ENCODE results near the gene FMNL1.

FMNL1 gene

GRCh38 chr17:45261577-45262515 is 40.2 kb downstream of the FMNL1 start, which contains the start of gene SPATA32:
Gene SPATA32 (minus strand): TSS chr17:45262094. CDS start chr17:45262016, 78 bp downstream.
- DNase-seq = peak; percentile 64

DNA sequence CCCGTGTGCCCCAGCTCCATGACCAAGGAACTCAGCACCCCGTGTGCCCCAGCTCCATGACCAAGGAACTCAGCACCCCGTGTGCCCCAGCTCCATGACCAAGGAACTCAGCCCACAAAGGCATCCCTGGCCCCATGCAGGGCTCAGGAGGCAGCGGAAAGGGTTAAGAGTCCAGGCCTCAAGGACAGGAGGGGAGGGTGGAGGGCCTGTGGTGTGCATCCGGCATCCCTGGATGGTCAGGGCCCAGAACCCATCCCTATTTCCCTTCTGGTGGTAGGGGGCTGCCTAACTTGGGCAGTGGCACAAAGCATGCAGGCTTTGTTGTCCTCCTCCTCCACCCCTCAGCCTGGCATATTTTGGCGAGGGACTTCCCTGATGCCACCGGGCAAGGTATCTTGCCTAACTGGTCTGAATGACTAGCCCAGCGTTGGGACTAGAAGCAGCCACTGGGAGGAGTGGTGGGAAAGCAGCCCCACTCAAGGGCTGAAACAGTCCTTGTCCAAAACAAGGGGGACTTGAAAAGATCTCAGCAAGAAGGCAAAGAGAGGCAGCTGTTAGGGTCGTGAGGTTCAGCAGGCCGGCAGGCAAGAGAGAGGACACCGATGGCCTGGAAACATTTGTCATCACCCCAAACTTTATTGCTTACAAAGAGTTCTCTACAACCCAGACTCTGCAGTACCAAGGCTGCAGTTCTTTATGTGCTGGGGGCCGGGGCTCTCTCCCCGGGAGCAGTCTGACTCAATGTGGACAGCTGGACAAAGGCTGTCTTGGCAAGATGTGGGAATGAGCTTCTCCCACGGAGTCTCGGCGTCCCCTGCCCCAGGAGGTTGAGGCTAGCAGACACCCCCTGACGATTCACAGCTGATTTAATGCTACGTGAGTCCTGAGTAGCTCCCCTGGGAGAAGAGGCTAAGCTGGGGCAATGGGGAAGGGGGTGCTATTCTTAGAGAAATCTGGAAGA is 41.1 kb downstream of the FMNL1 start:
- no peak for DNase-seq

GRCh38 chr17:45263477-45263860 is 41.8 kb downstream of the FMNL1 start:
- no peak for DNase-seq

GRCh38 chr17:45264430-45264829 is 42.7 kb downstream of the FMNL1 start:
- no peak for DNase-seq

- DNase-seq = no peak
These were observed 43.3 kb downstream of the FMNL1 start for GRCh38 chr17:45264988-45265387.

DNA sequence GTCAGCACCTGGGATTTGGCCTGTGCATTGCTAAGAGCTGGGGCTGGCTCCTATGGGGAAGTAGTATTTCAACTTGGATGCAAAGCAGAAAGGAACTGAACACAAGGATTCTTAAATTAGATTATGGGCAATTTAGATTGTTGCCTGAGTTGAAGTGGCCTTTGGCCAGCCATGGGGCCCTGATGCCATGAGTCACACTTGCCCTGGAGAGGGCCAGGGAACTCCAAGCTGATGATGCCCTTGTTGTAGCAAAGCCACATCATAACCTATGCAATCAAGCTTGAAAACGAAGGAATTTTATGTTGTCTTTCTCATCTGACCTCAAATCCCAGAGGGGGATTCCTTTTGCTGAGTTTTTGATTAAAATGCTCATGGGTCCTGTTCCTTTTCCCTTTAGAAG is 44.1 kb downstream of the FMNL1 start:
- no peak for DNase-seq

DNA sequence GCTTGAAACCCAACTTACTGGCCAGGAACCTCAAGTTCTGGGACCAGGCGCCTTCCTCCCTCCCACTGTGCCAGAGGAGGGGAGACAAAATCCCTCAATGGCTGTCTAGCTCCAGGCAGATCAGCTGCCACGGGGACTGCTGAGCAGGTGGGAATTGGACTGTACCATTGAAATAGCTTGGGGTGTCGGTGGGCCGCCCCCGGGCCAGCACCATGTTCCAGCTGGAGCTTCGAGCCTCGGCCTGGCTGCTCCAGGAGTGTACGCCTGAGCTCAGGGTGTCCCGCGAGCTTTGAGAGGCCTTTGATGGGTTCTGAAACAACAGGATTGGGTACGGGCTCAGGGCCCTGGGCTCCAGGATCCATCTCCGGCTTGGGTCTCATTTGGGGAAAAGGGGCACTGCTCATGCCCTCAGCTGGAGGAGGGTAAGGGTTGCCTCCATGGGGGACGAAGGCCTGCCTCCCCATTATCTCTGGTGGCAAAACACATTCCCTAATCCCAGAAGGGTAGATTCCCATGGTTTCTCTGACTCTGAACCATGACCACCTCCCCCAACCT is 44.8 kb downstream of the FMNL1 start:
- no peak for DNase-seq

GRCh38 chr17:45267436-45268055 is 45.9 kb downstream of the FMNL1 start:
- DNase-seq = no peak

DNA sequence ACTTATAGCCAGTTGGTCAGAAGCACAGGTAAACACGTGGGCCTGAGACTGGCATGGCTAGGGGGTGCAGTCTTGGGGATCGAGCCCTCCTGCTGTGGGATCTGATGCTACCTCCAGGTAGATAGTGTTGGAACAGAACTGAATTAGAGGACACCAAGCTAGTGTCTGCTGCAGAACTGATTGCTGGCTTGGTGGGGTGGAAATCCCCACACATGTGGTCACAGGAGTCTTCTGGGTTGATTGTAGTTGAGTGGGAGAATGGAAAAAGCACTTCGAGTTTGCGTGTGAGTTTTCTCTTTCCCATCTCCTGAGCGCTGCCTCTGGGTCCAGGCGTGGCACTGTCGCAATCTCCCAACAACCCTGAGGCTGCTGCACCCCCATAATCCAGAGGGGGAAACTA is 48.2 kb downstream of the FMNL1 start:
- no peak for DNase-seq

DNA sequence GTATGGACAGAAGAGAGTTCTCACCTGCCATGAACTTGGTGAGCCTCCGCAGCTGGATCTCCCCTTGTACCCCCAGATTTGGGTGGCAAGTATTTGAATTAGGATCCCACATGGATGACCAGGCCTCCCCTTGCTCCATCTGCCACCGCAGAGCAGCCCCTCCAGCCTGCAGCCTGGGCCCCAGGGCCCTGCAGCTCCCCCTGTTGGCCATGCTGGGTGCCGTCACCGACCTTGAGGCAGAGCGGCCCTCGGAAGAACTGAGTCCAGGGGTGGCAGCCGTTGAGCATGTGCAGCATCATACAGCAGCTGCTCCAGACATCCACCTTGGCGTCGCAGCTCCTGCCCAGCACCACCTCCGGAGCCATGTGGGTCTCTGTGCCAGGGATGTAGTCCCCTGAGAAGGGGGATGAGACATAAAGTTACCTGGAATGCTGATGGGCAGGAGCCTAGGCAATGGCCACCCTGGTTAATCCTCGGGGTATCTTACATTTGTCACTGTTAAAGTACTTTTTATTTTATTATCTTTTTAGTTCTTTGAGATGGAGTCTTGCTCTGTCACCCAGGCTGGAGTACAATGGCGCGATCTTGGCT is 49.2 kb downstream of the FMNL1 start:
- DNase-seq = peak; percentile 57

DNA sequence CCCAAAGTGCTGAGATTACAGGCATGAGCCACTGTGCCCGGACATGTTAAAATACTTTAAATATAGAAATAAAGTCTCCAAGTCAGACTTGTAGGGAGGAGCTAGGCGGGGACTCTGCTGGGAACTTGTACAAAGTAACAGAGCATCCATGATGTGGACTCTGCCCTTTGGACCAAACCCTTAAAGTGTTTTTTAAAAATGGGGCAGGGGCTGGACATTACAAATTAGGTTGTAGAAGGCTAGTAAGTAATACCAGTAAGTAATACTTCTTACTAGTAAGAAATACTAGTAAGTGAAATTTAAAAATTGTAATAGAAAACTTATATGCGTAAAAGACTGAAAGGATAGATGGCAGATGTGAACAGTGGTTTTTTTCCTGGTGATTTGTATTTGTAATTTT is 49.9 kb downstream of the FMNL1 start:
- DNase-seq = no peak

GRCh38 chr17:45273551-45273957 is 51.9 kb downstream of the FMNL1 start:
- no peak for DNase-seq

- DNase-seq = no peak
These were observed 52.3 kb downstream of the FMNL1 start for GRCh38 chr17:45274033-45274432.

- no peak for DNase-seq
These were observed 54.3 kb downstream of the FMNL1 start for GRCh38 chr17:45276031-45276430.

DNA sequence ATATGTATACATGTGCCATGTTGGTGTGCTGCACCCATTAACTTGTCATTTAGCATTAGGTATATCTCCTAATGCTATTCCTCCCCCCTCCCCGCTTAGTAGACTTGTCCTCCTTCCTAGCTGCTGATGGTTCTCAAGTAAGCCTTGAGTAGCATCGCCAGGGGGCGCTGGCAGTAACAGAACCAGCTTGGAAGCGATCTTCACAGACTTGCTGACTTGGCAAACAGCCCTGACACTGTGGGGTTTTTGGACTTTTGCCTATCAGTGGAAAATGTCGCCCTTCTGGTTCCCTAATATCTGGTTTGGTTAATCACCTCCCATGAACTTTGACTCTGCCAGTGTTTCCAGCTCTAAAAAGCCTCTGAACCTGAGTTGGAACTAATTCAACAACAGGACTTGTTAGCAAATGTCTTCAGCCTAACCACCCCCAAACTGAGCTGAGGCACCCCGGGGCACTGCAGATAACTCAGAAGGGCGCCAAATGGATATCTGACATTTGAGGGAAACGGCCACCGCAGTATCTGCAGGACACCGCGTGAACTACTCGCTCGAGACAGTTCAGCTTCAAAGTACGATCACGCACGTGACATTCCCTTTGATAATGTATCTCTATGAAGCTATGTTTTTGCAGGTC is 55.6 kb downstream of the FMNL1 start:
- DNase-seq = peak; percentile 91

DNA sequence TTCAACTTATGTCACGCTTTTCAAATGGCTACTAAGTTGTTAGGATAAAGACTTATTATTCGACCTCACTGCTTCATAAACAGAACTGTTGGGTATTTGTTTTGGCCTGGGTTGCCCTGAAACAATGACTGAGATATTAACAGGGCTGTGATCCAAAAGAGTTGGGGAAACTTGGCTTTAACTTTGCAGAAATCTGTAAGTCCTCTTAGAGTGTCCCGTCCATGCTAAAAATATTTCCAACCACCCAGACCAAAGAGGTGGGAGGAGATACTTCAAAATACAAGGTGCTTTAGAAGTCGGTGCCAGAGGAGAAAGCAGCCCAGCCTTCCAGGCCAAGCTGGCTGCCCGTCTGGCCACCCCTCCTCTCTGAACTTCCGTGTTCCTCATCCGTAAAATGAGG is 56.3 kb downstream of the FMNL1 start:
- DNase-seq = no peak

DNA sequence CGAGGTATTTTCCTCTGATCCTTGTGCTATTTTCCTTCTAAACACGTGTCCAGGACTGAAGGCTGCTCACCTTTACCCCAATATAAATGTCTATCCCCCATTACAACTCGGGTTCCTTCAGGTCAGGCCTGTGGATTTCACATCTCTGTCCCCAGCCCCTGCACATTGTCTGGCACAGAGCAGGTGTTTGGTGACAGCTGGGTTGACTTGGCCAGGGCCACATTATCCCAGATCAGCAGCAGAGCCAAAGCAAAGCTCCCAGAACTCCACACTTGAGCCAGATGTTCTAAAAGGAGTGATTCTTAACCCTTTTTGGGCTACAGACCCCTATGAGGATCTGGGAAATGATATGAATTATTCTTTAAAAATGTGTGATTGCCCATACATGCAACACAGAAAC is 58.2 kb downstream of the FMNL1 start:
- DNase-seq = no peak

DNA sequence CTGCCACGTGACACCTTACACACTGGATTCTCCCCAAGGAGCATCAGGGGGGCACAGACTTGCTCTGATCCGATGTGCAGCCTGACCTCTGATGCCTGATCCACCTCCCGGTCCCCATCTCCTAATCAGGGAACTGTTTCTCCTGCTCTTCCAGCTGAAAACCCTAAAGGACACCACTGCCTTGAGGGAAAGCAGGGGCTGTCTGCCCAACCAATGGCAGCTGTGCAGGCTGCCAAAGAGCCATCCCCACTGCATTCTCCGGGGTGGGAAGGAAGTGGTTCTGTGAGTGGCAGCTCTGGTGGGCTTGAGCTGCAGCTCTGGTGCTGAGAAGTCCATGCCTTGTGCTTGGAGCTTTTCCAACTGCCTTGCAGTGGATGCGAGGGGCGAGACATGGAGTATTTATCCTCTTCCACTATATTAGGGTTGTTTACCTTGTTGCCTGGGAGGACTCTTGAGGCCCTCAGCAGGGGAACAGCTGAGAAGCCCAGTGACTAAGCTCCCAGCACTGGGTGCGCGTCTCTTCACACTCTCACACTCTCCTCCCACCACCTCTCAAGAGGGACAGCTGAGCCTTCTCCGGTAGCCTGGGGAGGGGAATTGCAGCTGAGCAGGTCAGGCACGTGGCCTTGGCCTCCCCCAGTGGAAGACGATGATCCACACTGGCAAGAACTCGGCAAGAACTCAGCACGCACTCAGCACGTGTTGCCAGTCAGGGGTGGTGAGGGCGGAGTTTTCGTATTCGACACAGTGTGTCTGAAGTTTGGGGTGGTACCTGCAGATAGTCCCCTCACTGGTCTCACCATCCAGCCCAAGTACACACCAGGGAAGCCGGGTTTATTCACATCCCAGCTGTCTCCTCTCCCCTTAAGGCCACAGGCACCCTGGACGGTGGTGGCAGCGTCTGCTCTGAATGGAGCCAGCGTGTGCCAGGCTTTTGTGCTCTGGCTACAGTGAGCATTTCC is 61.3 kb downstream of the FMNL1 start:
- DNase-seq = no peak

- no peak for DNase-seq
These were observed 62.0 kb downstream of the FMNL1 start for GRCh38 chr17:45283711-45284110.

All from CD4-positive, alpha-beta T cell treated with Interleukin-10 for 1 hour (primary cell).